Left cardiac atrium (tissue), 4 donors: ENCODE measurements around the gene NDST3. TPM values are rescaled to one million over a fixed set of nuclear protein-coding genes. Genes with fewer than 3 reads are reported as not detected.

Source experiments
- ATAC-seq, 2 donors: fragments of 200-7000 bp; cut with Tn5 transposase; one replicate each; pipeline ENCODE4 v1.9.1; 2020; ENCODE audit warnings: mild to moderate bottlenecking in 2 of 2, moderate library complexity in 2 of 2
- DNase-seq: peaks from one replicate; pipeline ENCODE4 v3.0.0-alpha.2; 2020
- intact Hi-C, 2 donors: fragments of 100-400 bp; cut with DNase I; formaldehyde crosslinking; loops; one replicate each; pipeline versions ENCODE4 v1.14.1 to v1.15.1; 2022 to 2023
- total RNA-seq, 2 donors: library from RNA; stranded (reverse); fragmentation: NEBNext Ultra II Directional; extraction: Animal tissue kit (Norgen Biotek cat#: 25700); gene quantifications; one replicate each; pipeline ENCODE4 v1.2.1, GENCODE V29; 2021
- donor health status: DM: no; HTN: yes; CAD: no.
- donor health status: DM: no; HTN: yes; CAD: no; lungs with severe emphysema.
- donor health status: DM: yes; HTN: yes; CAD: no.
- donor health status: Dilated cardiomyopathy.

Gene NDST3
- total RNA-seq, 2 donors from 2014 or later = not detected

- ATAC-seq = no peak
- DNase-seq = no peak
- intact Hi-C loops = no loop called here
Measured at GRCh38 chr4:118167306-118167705, 133.0 kb downstream of the NDST3 start.

GRCh38 chr4:118171381-118171780 is 137.1 kb downstream of the NDST3 start:
- no peak for DNase-seq
- no peak for ATAC-seq
- intact Hi-C loops = no loop called here

GRCh38 chr4:118173126-118173525 is 138.8 kb downstream of the NDST3 start:
- DNase-seq (no peak), ATAC-seq (no peak)
- intact Hi-C loops = no loop called here

GRCh38 chr4:118173956-118174725 is 139.9 kb downstream of the NDST3 start:
- intact Hi-C loops = no loop called here
- DNase-seq = no peak
- ATAC-seq = no peak

GRCh38 chr4:118175506-118175905 is 141.2 kb downstream of the NDST3 start:
- no peak for ATAC-seq
- no peak for DNase-seq
- intact Hi-C loops = no loop called here

- DNase-seq = no peak
- intact Hi-C loops = no loop called here
- no peak for ATAC-seq
Measured at GRCh38 chr4:118177126-118177525, 142.8 kb downstream of the NDST3 start.

GRCh38 chr4:118180776-118181175 is 146.5 kb downstream of the NDST3 start:
- intact Hi-C loops = no loop called here
- ATAC-seq (no peak), DNase-seq (no peak)

GRCh38 chr4:118190903-118191302 is 156.6 kb downstream of the NDST3 start:
- intact Hi-C loops = no loop called here
- no peak for ATAC-seq
- no peak for DNase-seq

GRCh38 chr4:118193421-118193820 is 159.1 kb downstream of the NDST3 start:
- intact Hi-C loops = no loop called here
- DNase-seq (no peak), ATAC-seq (no peak)

- DNase-seq = no peak
- no peak for ATAC-seq
- intact Hi-C loops = no loop called here
Measured at GRCh38 chr4:118206627-118207026, 172.3 kb downstream of the NDST3 start.

- ATAC-seq = no peak
- intact Hi-C loops = no loop called here
- no peak for DNase-seq
Measured at GRCh38 chr4:118213101-118213500, 178.8 kb downstream of the NDST3 start.

GRCh38 chr4:118215826-118216225 is 181.5 kb downstream of the NDST3 start:
- ATAC-seq = no peak

GRCh38 chr4:118221227-118221800 is 187.0 kb downstream of the NDST3 start:
- ATAC-seq (no peak), DNase-seq (no peak)
- intact Hi-C loops = no loop called here

More at GRCh38 chr4:118215826-118216225, 181.5 kb downstream of the NDST3 start:
- DNase-seq = no peak
- intact Hi-C loops = no loop called here

- intact Hi-C loops = no loop called here
- ATAC-seq (no peak), DNase-seq (no peak)
Measured at GRCh38 chr4:118224243-118224829, 190.1 kb downstream of the NDST3 start.

GRCh38 chr4:118225511-118225910 is 191.2 kb downstream of the NDST3 start:
- no peak for DNase-seq
- ATAC-seq = no peak
- intact Hi-C loops = no loop called here

GRCh38 chr4:118226311-118227010 is 192.2 kb downstream of the NDST3 start:
- DNase-seq (no peak), ATAC-seq (no peak)
- intact Hi-C loops = no loop called here

GRCh38 chr4:118235566-118236120 is 201.4 kb downstream of the NDST3 start:
- intact Hi-C loops = no loop called here

GRCh38 chr4:118237531-118237930 is 203.2 kb downstream of the NDST3 start:
- ATAC-seq = no peak
- intact Hi-C loops = no loop called here
- DNase-seq = no peak

More at GRCh38 chr4:118235566-118236120, 201.4 kb downstream of the NDST3 start:
- ATAC-seq = no peak
- no peak for DNase-seq

- ATAC-seq = no peak
- intact Hi-C loops = no loop called here
- DNase-seq = no peak
Measured at GRCh38 chr4:118249890-118250289, 215.6 kb downstream of the NDST3 start.

GRCh38 chr4:118254368-118254767 is 220.1 kb downstream of the NDST3 start:
- DNase-seq = no peak
- ATAC-seq = no peak
- intact Hi-C loops = no loop called here
